Stimulated activated CD4-positive, alpha-beta T cell treated with anti-CD3 and anti-CD28 coated beads, Interleukin-4, amount 100 ng/mL, for 1 hour (primary cell): Measurements from ENCODE around the gene SPTSSB.

Experiments used
- DNase-seq: peaks from one replicate; pipeline ENCODE4 v3.0.0-alpha.2; 2020

Gene SPTSSB, protein sequence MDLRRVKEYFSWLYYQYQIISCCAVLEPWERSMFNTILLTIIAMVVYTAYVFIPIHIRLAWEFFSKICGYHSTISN

DNA sequence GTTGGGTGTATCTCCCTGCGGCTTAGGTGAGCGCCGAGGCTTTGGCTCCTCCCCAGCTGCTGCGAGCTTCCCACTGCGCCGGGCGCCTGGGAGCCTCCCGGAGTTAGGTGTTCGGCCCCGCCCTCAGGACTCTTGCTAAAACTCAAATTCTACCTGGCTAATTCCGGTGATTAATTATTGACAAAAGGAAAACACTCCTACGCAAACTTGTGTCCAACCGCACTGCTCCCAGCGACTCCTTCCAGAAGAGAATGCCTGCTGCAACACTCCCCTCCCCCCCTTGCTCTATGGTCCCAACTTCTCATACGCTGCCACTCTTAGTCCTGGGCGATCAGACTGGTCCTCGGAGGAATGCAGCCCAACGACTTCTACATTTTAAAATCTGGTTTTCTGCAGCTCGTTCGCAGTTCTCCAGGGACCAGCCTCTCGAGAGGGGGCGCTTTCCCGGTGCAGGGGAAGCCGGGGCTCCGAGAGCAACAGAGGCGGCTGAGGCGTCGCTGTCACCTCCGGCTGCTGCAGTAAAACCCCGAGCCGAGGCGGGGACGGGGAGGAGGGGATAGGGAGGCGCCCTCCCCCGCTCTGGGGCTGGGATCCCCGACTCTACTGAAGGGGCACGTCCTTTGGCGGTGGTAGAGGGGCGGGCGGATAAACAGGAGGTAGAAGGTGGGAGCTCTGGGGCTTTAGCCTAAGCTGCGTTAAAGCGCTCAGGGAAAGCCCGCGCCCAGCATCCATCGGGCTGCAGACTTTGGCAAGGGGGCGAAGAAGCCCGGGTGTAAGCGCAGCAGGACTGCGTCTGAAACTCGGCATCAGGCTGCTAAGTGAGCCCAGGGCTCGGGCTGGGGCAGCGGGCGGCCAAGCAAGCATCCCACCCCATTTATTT is at the start of gene SPTSSB:
SPTSSB (minus strand) TSS at position 77 of the 880 bp plus-strand sequence. CDS start 25,194 bp downstream, outside the sequence.
- peak; percentile 57 for DNase-seq

DNA sequence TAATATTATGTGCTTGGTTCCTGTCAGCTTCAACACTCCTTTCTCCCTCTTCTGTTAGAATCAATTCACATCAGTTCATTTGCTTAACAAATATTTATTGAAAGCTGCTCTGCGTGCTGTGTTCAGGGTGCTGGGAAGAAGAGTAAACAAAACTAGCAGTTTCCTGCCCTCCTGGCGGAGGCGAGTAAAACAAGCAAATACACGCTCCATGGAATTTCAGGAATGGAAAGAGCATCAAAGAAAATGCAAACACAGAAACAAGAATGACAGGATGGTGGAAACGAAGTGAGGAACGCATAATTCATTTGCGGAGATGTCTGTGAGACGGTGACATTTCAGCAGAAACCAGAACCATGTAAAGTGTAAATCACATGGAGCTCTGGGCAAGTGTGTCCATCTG is 49.4 kb upstream of the SPTSSB start:
- no peak for DNase-seq

DNA sequence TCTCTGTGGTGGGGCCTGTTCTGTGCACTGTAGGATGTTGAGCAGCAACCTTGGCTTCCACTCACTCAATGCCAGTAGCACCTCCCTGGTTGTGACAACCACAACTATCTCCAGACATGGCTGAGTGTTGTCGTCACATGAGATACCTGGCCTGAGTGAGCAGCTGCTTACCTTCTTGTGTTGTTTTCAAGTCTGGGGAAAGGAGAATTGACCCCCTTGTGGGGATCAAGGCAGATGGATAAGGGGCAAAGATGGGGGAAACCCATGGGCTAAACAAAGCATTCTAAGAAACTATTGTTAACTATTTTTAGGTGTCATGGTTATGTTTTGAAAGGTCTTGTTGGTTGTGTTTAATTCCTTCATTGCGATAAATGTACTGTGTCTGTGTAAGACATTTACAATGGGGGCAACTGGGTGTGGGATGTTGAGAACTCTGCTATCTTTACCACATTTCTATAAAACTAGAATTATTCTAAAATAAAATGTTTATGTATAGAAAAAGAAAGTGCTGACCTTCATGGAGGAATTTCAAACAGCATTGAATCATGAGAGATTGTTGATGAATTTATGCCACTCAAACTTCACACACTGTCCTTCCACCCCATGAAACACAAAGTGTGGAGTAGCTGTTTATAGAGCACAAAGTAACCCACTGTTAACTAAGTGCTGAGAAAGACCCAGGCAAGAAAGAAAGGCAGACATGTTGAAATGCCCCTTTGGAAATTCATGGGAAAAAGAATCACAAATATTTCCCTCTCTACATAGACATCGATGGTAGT is 48.4 kb upstream of the SPTSSB start:
- no peak for DNase-seq

DNA sequence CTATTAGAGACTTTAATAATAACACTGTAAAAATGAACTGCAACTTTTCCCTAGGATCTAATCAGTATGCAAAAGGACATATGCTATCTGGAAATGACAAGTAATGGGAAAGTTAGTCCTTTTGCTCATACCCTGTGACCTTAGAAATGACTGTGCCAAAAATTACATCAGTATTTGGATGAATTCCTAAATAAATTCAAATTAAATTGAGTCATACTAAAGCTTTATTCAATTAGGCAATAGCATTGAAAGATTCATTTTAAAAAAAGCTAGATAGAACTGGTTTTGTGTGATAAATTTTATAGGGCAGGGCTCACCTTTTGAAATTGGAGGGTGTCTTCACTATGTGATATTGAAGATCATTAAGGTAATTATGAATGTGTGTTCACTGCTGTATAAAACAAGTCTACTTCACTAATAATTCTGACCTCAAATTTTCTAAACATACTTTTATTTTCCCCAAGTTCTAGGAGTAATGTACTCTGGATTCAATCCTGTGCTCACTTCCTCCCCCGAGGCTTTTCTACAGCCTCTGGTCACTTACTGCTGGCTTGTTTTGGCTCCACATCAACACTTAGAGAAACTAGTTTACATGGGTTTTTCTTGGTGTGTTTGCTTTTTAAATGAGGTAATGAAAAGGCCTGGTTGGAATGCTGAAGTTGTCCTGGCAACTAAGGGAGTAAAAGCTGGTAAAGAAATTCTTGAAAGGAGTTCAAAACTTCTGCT is 44.4 kb upstream of the SPTSSB start:
- DNase-seq: no peak

DNA sequence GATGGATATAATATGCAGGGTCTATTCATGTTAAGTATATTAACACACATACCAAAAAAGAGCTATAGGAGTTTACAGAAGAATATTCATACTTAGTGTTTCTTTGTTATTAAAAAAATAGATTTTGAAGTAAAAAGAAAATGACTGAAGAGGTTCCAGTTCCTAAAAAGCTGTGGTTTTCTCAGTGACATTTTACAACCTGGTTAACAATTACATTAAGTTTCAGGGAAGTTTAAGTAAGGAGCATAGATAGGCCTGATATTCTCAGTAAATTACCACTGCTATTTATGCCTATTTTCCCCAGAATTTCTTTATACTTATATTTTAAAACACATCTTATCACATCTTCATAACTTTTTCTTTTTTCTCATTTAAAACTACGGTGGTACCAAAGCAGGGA is 43.6 kb upstream of the SPTSSB start:
- DNase-seq: no peak

DNA sequence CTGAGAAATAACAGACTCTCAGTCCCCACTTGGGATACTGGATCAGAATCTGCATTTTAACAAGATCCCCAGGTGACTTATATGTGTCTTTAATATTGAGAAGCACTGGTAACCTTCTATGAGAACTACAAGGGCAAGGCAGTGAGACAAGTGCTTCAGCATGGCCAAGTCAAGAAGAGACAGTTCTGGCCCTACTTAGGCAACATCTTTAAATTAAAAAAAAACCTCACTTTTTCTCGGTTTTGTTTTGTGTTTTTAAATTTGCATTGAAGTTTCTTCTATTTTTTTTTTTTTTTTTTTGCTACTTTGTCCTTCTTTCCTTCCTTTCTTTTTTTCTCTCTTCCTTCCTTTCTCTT is 42.5 kb upstream of the SPTSSB start:
- no peak for DNase-seq

DNA sequence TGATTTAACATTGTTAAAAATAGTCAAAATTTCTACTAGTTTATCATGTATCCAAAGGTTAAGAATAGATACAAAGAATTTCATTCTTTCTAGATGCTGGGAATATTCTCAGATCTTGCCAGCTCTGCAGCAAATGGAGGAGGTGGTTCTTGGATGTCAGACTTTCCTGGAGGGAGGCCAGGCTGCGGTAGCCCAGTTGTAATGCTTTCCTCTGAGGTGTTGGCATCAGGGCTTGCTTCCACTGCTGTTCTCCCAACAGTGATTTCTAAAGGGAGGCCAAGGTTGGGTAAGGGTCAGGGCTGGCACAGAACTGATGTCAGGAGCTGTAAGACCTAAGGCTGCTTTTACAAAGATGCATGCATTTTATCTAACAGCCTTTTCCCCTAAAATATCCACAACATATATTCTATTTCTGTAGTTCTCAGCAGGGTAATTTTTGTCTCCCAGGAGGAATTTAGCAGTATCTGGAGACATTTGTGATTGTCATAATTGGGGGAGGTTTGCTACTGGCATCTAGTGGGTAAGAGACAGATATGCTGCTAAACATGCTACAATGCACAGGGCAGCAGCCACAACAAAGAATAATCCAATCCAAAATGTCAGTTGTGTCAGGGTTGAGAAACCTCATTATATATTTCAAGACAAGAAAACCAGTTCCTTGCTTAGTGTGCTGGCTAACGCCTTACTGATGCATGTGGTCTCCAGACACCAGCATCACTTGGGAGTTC is 42.0 kb upstream of the SPTSSB start:
- no peak for DNase-seq

DNA sequence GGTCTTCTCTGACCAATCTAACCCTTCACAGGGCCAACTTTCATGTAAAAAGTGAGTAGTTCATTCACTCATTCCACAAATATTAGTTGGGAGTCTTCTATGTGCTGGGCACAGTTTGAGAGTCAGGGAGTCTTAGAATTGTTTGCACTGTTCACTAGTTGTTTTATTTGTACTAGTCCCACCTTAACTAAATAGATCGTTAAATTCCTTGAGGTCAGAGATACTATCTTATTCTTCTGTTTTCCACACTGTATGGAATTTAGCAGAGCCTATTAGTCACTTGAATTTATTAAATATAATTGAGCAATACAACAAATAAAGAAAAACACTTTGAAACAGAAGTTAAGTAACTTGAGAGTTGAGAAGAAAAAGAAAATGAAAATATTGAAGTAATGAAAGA is 40.8 kb upstream of the SPTSSB start:
- no peak for DNase-seq

DNA sequence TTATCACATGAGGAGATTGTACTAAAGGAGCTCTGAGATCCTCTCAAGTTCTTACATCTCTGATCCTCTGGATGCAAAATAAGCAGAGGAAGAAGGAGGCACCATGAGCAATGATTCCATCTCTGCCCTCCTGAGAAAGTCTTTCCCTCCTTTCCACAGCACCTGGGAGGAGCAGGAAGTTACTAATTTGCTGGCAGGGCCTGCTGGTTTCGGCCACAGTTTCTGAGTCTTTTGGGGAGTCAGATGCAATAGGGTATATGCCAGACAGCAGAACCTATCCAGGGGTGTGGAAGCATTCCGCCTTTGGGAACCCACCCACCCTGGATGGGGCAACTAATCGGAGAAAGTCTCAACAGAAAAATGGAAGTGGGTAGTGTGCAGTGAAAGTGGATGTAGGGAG is 38.5 kb upstream of the SPTSSB start:
- no peak for DNase-seq

DNA sequence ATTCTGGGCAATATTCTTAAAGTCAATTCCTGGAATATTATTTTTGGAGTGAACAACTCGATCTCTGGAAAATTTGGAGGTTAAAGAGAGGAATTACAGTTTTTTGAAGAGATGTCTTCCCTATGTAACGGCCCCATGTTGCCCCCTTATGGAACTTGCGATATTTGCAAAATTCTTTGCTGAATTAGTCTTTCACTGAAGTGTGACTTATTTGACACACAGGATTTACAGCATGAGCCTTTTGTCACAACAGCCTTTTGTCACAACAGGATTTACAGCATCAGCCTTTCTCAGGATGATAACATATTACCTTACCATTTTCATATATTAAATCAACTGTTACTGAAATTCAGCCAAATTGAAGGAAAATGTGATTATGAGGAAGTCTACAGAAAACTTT is 37.8 kb upstream of the SPTSSB start:
- DNase-seq: no peak

DNA sequence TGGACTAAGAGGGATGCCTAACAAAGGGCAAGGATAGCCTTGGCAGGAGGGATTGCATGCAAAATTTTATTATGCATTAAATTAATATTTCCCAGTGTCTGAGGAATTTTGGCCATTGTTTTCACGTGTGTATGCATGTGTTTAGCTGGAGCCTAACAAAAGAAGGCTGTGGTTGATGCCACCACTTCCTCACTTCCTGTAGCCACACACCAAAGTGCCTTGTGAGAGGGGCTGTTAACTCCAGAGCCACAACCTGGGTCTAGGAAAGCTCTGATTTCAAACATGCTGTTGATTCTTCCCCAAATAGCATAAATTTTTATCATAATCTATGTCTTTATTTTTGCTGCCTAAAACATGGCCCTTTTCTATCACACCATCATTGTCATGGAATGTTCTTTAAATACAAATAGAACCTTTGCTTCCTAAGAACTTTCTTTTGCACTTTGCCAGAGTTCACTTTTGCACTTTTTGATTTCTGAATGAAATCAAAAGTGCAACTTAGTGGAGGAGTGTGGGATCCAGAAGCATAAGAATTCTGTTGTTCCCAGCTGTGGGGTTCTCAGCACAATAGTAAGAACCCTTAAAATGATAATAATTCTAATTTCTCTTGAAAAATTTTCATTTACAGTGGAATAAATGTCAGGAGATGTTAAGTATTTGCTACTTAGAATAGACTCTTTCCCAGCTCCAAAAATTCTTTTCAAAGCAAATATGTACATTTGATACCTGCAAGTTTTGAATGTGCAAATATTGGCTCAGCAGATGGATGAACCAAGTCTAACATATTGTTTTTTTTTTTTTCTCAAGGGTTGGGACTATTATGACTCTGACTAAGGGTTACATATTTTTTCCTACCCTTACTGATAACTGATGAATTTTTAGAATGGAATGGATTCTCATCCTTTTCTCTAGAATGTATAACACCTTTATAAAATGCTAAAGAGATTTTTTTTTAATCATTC is 35.6 kb upstream of the SPTSSB start:
- no peak for DNase-seq

DNA sequence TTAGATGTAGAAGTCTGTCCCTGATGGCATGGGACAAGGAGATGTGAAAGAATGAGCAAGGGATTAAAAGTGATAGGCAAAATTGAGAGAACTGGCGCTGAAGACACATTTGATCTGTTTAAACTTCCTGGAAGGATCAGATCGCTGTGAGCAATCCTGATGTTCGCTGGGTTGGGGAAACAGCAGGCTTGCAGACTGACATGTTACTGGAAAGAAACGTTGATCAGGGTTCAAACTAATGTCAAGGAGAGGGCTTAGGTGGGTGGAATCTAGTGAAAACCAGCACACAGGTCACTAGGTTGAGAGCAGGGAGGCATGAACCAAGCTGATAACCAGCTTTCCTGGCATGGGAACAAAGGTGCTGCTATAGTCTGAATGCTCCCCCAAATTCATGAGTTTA is 34.5 kb upstream of the SPTSSB start:
- DNase-seq: no peak

DNA sequence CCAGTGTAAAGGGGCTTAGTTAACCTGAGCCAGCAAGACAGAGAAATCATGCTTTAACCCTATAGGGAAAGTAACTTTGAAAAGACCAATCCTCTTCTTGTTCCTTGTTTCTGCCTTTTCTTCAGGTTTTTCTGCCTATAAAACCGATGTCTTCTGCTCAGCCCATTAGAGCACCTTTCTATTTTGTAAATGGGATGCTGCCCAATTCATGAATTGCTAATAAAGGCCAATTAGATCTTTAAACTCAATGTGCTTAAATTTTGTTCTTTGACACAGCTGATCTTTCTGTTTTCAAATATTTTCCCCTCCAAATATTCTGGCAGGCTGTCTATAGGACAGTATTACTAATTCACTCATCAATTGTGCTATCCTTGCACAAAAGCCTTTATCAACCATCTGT is 33.8 kb upstream of the SPTSSB start:
- DNase-seq: no peak

DNA sequence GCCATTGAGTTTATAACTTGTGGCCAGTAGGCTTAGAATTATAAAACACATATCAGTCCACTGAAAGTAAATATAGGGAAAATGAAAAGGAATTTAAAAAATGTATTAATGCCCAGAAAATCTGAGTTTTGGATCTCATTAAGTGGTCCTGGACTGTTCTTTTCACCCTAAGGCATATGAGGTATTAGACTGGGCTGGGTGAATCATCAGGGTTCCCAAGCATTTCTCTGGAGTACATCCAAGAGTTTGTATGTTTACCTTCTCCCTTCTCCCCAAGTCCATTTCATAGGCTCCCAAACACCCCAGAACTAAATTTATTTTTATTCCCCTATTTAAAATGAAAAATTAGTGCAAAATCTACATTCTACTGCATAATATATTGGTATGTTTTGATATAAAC is 31.9 kb upstream of the SPTSSB start:
- no peak for DNase-seq

DNA sequence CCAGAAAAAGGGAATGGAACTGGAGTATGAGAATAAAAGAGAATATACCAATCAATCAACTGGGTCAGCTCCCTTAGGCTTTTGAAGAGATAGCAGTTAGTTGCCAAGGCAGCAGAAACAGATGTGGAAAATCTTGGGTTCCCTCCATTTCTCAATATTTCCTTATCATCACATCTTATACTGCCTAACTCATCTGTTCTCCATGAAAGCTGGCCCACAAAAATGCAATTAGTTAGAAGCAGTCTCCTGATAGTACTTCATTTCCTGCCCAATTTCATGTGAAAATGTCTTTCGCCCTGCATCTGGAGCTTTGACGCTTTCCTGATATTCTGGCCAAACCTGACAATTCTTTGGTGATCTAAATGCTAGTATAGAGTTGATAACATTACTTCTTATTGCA is 30.1 kb upstream of the SPTSSB start:
- DNase-seq: no peak

DNA sequence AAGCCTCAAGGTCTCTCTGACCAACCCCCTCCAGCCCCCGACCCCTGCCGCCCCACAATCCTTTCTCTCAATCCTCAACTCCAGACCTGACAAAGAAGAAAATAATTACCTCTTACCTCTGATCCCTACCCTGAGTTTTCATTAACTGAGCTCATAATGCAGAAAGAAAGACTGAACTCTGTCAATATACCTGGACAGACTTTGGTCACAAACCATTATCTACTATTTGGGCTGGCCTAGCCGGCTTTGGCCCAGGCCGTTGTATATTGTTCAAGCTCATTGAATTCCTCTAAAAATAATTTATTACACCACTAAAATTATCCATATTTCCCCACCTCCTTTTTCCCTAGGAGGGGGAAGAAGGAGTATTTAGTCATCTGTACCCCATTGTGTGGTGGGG is 29.3 kb upstream of the SPTSSB start:
- DNase-seq: no peak

DNA sequence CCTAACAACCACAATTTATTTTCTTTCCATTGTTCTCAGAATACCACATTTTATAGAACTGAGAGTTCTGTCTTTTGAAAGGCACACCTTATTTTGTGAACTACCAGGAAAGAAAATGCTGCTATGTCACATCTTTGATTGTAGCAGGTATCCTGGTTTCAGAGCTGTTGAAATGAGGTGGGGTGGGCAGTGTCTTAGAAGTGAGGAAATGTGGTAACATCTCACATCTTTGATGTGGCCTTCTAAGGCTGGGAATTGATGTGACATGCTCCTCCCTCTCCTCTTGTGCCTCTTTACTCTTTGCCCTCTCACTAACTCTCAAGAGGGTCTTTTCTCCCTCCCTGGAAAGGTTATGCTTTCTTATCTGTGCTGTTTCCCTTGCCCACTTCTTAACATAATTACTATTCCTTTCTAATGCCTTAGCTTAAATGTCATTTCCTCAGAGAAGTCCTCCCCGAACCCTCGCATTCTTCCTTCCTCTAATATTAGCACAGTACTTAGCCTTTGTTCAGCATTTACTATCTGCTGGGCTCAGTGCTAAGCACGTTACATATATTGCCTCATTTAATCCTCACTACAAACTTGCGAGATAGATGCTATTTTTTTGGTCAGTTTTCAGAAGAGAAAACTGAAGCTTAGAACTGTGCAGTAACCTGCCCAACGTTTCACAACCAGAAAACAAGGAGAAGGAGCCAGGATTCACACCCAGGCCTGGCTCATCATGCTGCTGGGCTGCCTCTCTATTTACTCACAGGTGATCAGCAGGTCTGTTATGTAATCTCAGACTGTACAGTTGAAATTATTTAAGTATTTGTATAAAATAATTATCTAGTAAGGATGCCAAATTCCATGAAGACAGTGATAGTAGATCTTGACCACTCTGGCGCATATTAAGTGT is 24.0 kb upstream of the SPTSSB start:
- DNase-seq: no peak

DNA sequence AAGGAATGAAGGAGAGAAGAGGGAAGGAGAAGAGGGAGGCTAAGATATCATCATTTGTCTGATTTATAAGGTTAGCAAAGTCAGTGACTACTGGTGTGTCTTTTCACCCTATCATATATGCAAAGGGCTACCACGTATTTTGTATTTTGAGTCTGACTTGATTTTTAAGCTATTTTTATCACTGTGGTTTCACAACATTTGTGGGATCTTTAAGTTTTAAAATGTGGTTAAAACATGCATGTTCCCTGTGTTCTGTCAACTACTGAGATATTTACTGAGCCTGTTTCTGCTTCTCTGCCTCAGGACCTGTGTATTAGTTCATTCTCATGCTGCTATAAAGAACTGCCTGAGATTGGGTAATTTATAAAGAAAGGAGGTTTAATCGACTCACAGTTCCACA is 22.5 kb upstream of the SPTSSB start:
- no peak for DNase-seq

DNA sequence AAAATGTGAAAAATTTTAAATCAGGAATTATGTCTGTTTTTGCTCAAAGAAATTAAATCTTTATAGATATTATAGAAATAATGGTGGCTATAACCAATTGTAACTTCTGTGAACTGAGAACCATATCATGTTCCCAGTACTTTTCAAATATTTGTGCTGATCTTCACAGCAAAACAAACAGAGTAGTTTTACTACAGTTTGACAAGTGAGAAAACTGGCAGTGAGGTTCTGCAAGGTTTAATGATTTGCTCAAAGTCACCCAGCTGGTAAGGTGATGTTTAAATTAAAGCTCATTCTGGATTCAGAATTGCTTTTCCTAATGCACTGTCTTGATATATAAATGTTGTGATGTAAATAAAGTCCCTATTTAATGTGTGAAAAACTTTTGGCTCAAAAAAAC is 22.0 kb upstream of the SPTSSB start:
- no peak for DNase-seq

DNA sequence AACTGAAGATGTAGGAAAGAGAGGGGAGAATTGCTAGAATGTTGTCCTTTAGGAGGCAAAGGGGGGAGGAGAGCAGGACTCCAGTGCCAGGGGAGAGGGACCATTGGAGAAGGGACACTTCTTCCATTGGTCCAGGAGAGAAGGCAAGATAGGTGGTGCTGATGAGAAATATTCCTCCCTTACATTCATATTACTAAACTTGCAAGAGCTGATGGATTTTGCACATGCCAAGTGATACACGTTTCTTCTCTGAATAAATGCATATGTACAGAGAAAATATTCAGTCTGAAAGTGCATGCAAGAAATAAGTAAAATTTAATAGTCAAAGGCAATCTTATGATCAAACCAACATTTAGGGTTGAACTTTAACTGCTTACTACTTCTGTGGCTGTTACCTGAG is 21.5 kb upstream of the SPTSSB start:
- DNase-seq: no peak

DNA sequence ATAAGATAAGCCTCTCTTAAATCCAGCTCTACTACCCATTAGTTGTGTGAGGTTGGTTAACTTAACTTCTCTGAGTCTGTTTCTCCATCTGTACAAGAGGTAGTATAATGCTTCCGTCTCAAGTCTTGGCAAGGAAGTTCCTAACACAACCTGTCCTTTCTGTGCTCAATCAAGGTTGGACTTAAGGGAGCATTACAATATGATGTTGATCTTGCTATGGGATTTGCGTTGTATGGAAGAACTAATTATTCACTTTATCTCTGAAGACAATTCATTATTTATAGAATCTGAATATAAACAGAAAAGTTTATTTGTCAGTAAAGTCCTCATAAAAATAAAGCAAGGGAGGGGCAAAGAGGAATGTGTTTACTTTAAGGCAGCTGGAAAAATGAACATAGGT is 18.9 kb upstream of the SPTSSB start:
- DNase-seq: no peak
